Natural killer cell (primary cell): ENCODE data around the gene AGBL2. TPM values are rescaled to one million over a fixed set of nuclear protein-coding genes. Genes with fewer than 3 reads are reported as not detected.

Experiments used
- ATAC-seq, 3 donors: fragments of 150-1000 bp in 2 of 3; fragments of 200-7000 bp in 1 of 3; cut with Tn5 transposase; 1 replicate in 1 of 3; 2 replicates in 2 of 3; pipeline ENCODE4 v1.10.0; 2021; ENCODE audit warnings: mild to moderate bottlenecking in 2 of 3, moderate library complexity in 2 of 3
- DNase-seq, 2 donors: peaks; one replicate each; pipeline versions ENCODE4 v3.0.0 to v3.0.0-alpha.2; 2013 to 2021; ENCODE audit warnings: mixed read lengths in 1 of 2
- H3K27ac ChIP-seq: one replicate; pipeline ENCODE4 v1.5.1; 2013; ENCODE audit warnings: mild to moderate bottlenecking, low read length
- H3K27me3 ChIP-seq: one replicate; pipeline ENCODE4 v1.6.1; 2013; ENCODE audit warnings: low read length; ENCODE audit not compliant: control insufficient read depth, insufficient read depth
- H3K36me3 ChIP-seq: one replicate; pipeline ENCODE4 v1.6.1; 2013; ENCODE audit warnings: low read length; ENCODE audit not compliant: control insufficient read depth, insufficient read depth
- H3K4me1 ChIP-seq: one replicate; pipeline ENCODE4 v1.6.1; 2013; ENCODE audit warnings: low read length; ENCODE audit not compliant: control insufficient read depth, insufficient read depth
- H3K4me3 ChIP-seq: one replicate; pipeline ENCODE4 v1.5.1; 2013; ENCODE audit warnings: low read length
- H3K9me3 ChIP-seq: one replicate; pipeline ENCODE4 v1.6.1; 2013; ENCODE audit warnings: low read length; ENCODE audit not compliant: control insufficient read depth, insufficient read depth
- H3K27ac Mint-ChIP-seq, 2 donors: one replicate each; pipeline ENCODE4 v1.8.0; 2022; ENCODE audit warnings: mild to moderate bottlenecking in 2 of 2, mixed read lengths in 2 of 2, moderate library complexity in 1 of 2
- H3K27me3 Mint-ChIP-seq, 2 donors: one replicate each; pipeline ENCODE4 v1.8.0; 2022; ENCODE audit warnings: low read depth in 2 of 2, mixed read lengths in 2 of 2
- H3K36me3 Mint-ChIP-seq: one replicate; pipeline ENCODE4 v1.8.0; 2022; ENCODE audit warnings: mixed read lengths
- H3K4me1 Mint-ChIP-seq, 2 donors: one replicate each; pipeline ENCODE4 v1.8.0; 2022; ENCODE audit warnings: mixed read lengths in 2 of 2
- H3K4me3 Mint-ChIP-seq: one replicate; pipeline ENCODE4 v1.8.0; 2022; ENCODE audit warnings: mild to moderate bottlenecking, moderate library complexity, mixed read lengths
- H3K9me3 Mint-ChIP-seq, 2 donors: one replicate each; pipeline ENCODE4 v1.8.0; 2022; ENCODE audit warnings: mixed read lengths in 2 of 2
- WGBS: methylation state at CpG from one replicate; pipeline ENCODE4 v1.1.7; 2013; ENCODE audit warnings: missing lambda C conversion rate; ENCODE audit not compliant: insufficient coverage; 5-methylcytosine and 5-hydroxymethylcytosine counted together
- intact Hi-C: fragments of 100-400 bp; cut with micrococcal nuclease; formaldehyde crosslinking; loops from one replicate; pipeline ENCODE4 v1.14.2; 2022
- total RNA-seq, 4 donors: library from RNA; stranded (reverse); fragments of 120-200 nt in 1 of 4; gene quantifications; one replicate each; pipeline versions ENCODE4 v1.2.3 to v1.2.4, GENCODE V29; 2013 to 2022
- TF ChIP-seq, protein P1 (sequence below): fragments of 200-600 bp; IDR thresholded peaks from one replicate; pipeline ENCODE4 v1.8.0; 2022; ENCODE audit warnings: antibody characterized with exemption

AGBL2 gene
- total RNA-seq, 3 donors from 2014 or later (not counting 1 experiment from before 2014, with no cell fraction given): 6.1 to 8.5 (median 8.2) TPM

- Histone ChIP-seq H3K36me3 (peaks cover 49% of the 10 kb centered on the region), H3K27ac (no peak overlapping the region)
- intact Hi-C loops: no loop called here
These were observed 83.7 kb downstream of the AGBL2 start for GRCh38 chr11:47631473-47631872.

GRCh38 chr11:47628026-47628425, 87.1 kb downstream of the AGBL2 start:
- Histone ChIP-seq H3K36me3 (peaks cover 53% of the 10 kb centered on the region), H3K4me3 (no peak overlapping the region), H3K4me1 (no peaks in the 10 kb centered on the region), H3K27me3 (no peaks in the 10 kb centered on the region), H3K27ac (no peak overlapping the region), H3K9me3 (no peaks in the 10 kb centered on the region)
- DNase-seq (no peak), ATAC-seq (no peak)
- intact Hi-C loops: no loop called here
- H3K27me3 Mint-ChIP-seq: no peaks in the 10 kb centered on the region
- no peak overlapping the region for H3K27ac Mint-ChIP-seq
- TF ChIP-seq, protein P1, sequence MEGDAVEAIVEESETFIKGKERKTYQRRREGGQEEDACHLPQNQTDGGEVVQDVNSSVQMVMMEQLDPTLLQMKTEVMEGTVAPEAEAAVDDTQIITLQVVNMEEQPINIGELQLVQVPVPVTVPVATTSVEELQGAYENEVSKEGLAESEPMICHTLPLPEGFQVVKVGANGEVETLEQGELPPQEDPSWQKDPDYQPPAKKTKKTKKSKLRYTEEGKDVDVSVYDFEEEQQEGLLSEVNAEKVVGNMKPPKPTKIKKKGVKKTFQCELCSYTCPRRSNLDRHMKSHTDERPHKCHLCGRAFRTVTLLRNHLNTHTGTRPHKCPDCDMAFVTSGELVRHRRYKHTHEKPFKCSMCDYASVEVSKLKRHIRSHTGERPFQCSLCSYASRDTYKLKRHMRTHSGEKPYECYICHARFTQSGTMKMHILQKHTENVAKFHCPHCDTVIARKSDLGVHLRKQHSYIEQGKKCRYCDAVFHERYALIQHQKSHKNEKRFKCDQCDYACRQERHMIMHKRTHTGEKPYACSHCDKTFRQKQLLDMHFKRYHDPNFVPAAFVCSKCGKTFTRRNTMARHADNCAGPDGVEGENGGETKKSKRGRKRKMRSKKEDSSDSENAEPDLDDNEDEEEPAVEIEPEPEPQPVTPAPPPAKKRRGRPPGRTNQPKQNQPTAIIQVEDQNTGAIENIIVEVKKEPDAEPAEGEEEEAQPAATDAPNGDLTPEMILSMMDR: no peak
- no peaks in the 10 kb centered on the region for H3K9me3 Mint-ChIP-seq
- H3K36me3 Mint-ChIP-seq: peaks cover 13% of the 10 kb centered on the region
- H3K4me3 Mint-ChIP-seq: no peak overlapping the region
- no peaks in the 10 kb centered on the region for H3K4me1 Mint-ChIP-seq
- WGBS: 98% methylated on average over 4 of the region's 4 CpGs

More at GRCh38 chr11:47631473-47631872, 83.7 kb downstream of the AGBL2 start:
- Histone ChIP-seq H3K4me1 (no peaks in the 10 kb centered on the region), H3K27me3 (no peaks in the 10 kb centered on the region), H3K9me3 (no peaks in the 10 kb centered on the region), H3K4me3 (no peak overlapping the region)
- no peak for DNase-seq
- Mint-ChIP-seq H3K9me3 (no peaks in the 10 kb centered on the region), H3K36me3 (peaks cover 12% of the 10 kb centered on the region), H3K4me3 (no peak overlapping the region), H3K27me3 (no peaks in the 10 kb centered on the region), H3K27ac (no peak overlapping the region), H3K4me1 (no peaks in the 10 kb centered on the region)
- no peak for ATAC-seq
- TF ChIP-seq, protein P1: no peak
- WGBS: 100% methylated on average over 1 of the region's 5 CpGs

- Histone ChIP-seq H3K4me1 (no peaks in the 10 kb centered on the region), H3K27me3 (no peaks in the 10 kb centered on the region), H3K9me3 (no peaks in the 10 kb centered on the region), H3K27ac (no peak overlapping the region), H3K36me3 (peaks cover 63% of the 10 kb centered on the region), H3K4me3 (no peak overlapping the region)
- no peak overlapping the region for H3K27ac Mint-ChIP-seq
- intact Hi-C loops: no loop called here
- H3K27me3 Mint-ChIP-seq: no peaks in the 10 kb centered on the region
- TF ChIP-seq, protein P1: no peak
- H3K4me1 Mint-ChIP-seq: no peaks in the 10 kb centered on the region
- 96% methylated on average over 8 of the region's 8 CpGs for WGBS
- no peak for DNase-seq
- H3K9me3 Mint-ChIP-seq: no peaks in the 10 kb centered on the region
- ATAC-seq: no peak
- H3K36me3 Mint-ChIP-seq: peaks cover 13% of the 10 kb centered on the region
- no peak overlapping the region for H3K4me3 Mint-ChIP-seq
These were observed 88.9 kb downstream of the AGBL2 start for GRCh38 chr11:47626234-47626633.

GRCh38 chr11:47620836-47621378, 94.3 kb downstream of the AGBL2 start:
- ATAC-seq (no peak), DNase-seq (no peak)
- Histone ChIP-seq H3K27ac (no peak overlapping the region), H3K27me3 (no peaks in the 10 kb centered on the region), H3K9me3 (no peaks in the 10 kb centered on the region), H3K4me1 (peaks cover 12% of the 10 kb centered on the region), H3K36me3 (peaks cover 44% of the 10 kb centered on the region), H3K4me3 (no peak overlapping the region)
- H3K4me3 Mint-ChIP-seq: no peak overlapping the region
- TF ChIP-seq, protein P1: no peak
- H3K9me3 Mint-ChIP-seq: no peaks in the 10 kb centered on the region
- H3K36me3 Mint-ChIP-seq: peaks cover 16% of the 10 kb centered on the region
- H3K4me1 Mint-ChIP-seq: peaks cover 11 to 14% of the 10 kb centered on the region in 2 donors
- intact Hi-C loops: no loop called here
- WGBS: 100% methylated on average over 1 of the region's 2 CpGs
- peaks cover 0 to 3% of the 10 kb centered on the region in 2 donors for H3K27me3 Mint-ChIP-seq
- no peak overlapping the region for H3K27ac Mint-ChIP-seq
